Subcutaneous abdominal adipose tissue (tissue), 5 donors: ENCODE results near the gene RELB.
"Not testable (repeated sequence)": the region's sequence is repeated elsewhere in the genome, so short reads cannot be mapped to it uniquely, and the experiment has no call there.

ENCODE experiments used
- H3K27ac ChIP-seq: one replicate; pipeline ENCODE4 v1.7.0; 2013; ENCODE audit warnings: low read depth, mild to moderate bottlenecking, inconsistent platforms, low read length, moderate library complexity
- H3K27me3 ChIP-seq, 5 donors: one replicate each; pipeline ENCODE4 v1.7.0; 2013; ENCODE audit warnings: low read length in 5 of 5, inconsistent platforms in 1 of 5; ENCODE audit not compliant: control insufficient read depth in 5 of 5, insufficient read depth in 4 of 5
- H3K36me3 ChIP-seq, 5 donors: one replicate each; pipeline ENCODE4 v1.7.0; 2013; ENCODE audit warnings: low read length in 5 of 5; ENCODE audit not compliant: control insufficient read depth in 5 of 5, insufficient read depth in 5 of 5
- H3K4me1 ChIP-seq, 5 donors: one replicate each; pipeline ENCODE4 v1.7.0; 2013; ENCODE audit warnings: low read length in 5 of 5, mild to moderate bottlenecking in 3 of 5, moderate library complexity in 1 of 5; ENCODE audit not compliant: control insufficient read depth in 5 of 5, insufficient read depth in 5 of 5
- H3K4me3 ChIP-seq, 5 donors: one replicate each; pipeline ENCODE4 v1.7.0; 2013; ENCODE audit warnings: low read length in 5 of 5, low read depth in 1 of 5
- H3K9ac ChIP-seq, 5 donors: one replicate each; pipeline ENCODE4 v1.7.0; 2013; ENCODE audit warnings: low read length in 5 of 5, mild to moderate bottlenecking in 4 of 5, moderate library complexity in 3 of 5
- H3K9me3 ChIP-seq, 5 donors: one replicate each; pipeline ENCODE4 v1.7.0; 2013; ENCODE audit warnings: low read length in 5 of 5; ENCODE audit not compliant: control insufficient read depth in 5 of 5
- donor health status: healthy.
- donor health status: healthy.
- donor health status: healthy.
- donor health status: healthy.
- donor health status: healthy.

Gene RELB

GRCh38 chr19:44961821-44962220 lies 39.4 kb upstream of the RELB start:
- H3K4me1 ChIP-seq, result peaks cover 0 to 25% (median 19%) of the 10 kb centered on the region in 5 donors

GRCh38 chr19:44968118-44968517 lies 33.1 kb upstream of the RELB start:
- Histone ChIP-seq H3K27ac (no peak overlapping the region), H3K9ac (no peak overlapping the region), H3K4me1 (no peaks in the 10 kb centered on the region), H3K36me3 (peaks cover 5 to 59% (median 37%) of the 10 kb centered on the region in 5 donors), H3K4me3 (no peak overlapping the region), H3K27me3 (no peaks in the 10 kb centered on the region), H3K9me3 (no peaks in the 10 kb centered on the region)

More at GRCh38 chr19:44961821-44962220, 39.4 kb upstream of the RELB start:
- H3K9me3 ChIP-seq, result no peaks in the 10 kb centered on the region
- no peak overlapping the region for H3K4me3 ChIP-seq
- H3K27me3 ChIP-seq, result no peaks in the 10 kb centered on the region
- no peak overlapping the region for H3K27ac ChIP-seq
- H3K36me3 ChIP-seq, result peaks cover 0 to 49% (median 30%) of the 10 kb centered on the region in 5 donors
- H3K9ac ChIP-seq, result no peak overlapping the region

- H3K4me3 ChIP-seq, result no peak overlapping the region
- H3K27me3 ChIP-seq, result no peaks in the 10 kb centered on the region
- H3K9me3 ChIP-seq, result no peaks in the 10 kb centered on the region
- no peak overlapping the region for H3K27ac ChIP-seq
- H3K36me3 ChIP-seq, result peaks cover 5 to 62% (median 43%) of the 10 kb centered on the region in 5 donors
- H3K4me1 ChIP-seq, result no peaks in the 10 kb centered on the region
- H3K9ac ChIP-seq, result no peak overlapping the region
Measured at GRCh38 chr19:44968670-44969069, 32.6 kb upstream of the RELB start.

- H3K27ac ChIP-seq, result no peak overlapping the region
- no peaks in the 10 kb centered on the region for H3K27me3 ChIP-seq
- no peak overlapping the region for H3K4me3 ChIP-seq
- H3K9me3 ChIP-seq, result no peaks in the 10 kb centered on the region
- no peak overlapping the region for H3K9ac ChIP-seq
- H3K4me1 ChIP-seq, result no peaks in the 10 kb centered on the region
- H3K36me3 ChIP-seq, result peaks cover 5 to 64% (median 47%) of the 10 kb centered on the region in 5 donors
Measured at GRCh38 chr19:44969437-44969836, 31.8 kb upstream of the RELB start.

GRCh38 chr19:44971451-44971850 lies 29.8 kb upstream of the RELB start:
- not testable (repeated sequence) for H3K9me3 ChIP-seq, H3K4me3 ChIP-seq, H3K27me3 ChIP-seq, H3K27ac ChIP-seq, H3K9ac ChIP-seq, H3K4me1 ChIP-seq
- H3K36me3 ChIP-seq, result peaks cover 5 to 72% (median 57%) of the 10 kb centered on the region in 5 donors

GRCh38 chr19:44972802-44973201 lies 28.5 kb upstream of the RELB start:
- H3K9me3 ChIP-seq, result no peaks in the 10 kb centered on the region
- no peak overlapping the region for H3K9ac ChIP-seq
- no peak overlapping the region for H3K4me3 ChIP-seq
- no peaks in the 10 kb centered on the region for H3K4me1 ChIP-seq
- H3K36me3 ChIP-seq, result peaks cover 5 to 74% (median 66%) of the 10 kb centered on the region in 5 donors
- no peaks in the 10 kb centered on the region for H3K27me3 ChIP-seq
- no peak overlapping the region for H3K27ac ChIP-seq

- H3K27ac ChIP-seq, result no peak overlapping the region
- no peak overlapping the region for H3K4me3 ChIP-seq
- H3K27me3 ChIP-seq, result no peaks in the 10 kb centered on the region
- H3K9ac ChIP-seq, result no peak overlapping the region
- no peaks in the 10 kb centered on the region for H3K4me1 ChIP-seq
- H3K9me3 ChIP-seq, result no peaks in the 10 kb centered on the region
- peaks cover 2 to 75% (median 68%) of the 10 kb centered on the region in 5 donors for H3K36me3 ChIP-seq
Measured at GRCh38 chr19:44973982-44974735, 27.1 kb upstream of the RELB start.

GRCh38 chr19:44974857-44975256 lies 26.4 kb upstream of the RELB start:
- no peaks in the 10 kb centered on the region for H3K9me3 ChIP-seq
- H3K9ac ChIP-seq, result no peak overlapping the region
- H3K4me1 ChIP-seq, result no peaks in the 10 kb centered on the region
- H3K27ac ChIP-seq, result no peak overlapping the region
- H3K27me3 ChIP-seq, result no peaks in the 10 kb centered on the region
- H3K4me3 ChIP-seq, result no peak overlapping the region
- peaks cover 0 to 76% (median 71%) of the 10 kb centered on the region in 5 donors for H3K36me3 ChIP-seq

GRCh38 chr19:44975444-44975843 lies 25.8 kb upstream of the RELB start:
- peaks cover 0 to 77% (median 71%) of the 10 kb centered on the region in 5 donors for H3K36me3 ChIP-seq
- H3K9ac ChIP-seq, result no peak overlapping the region
- no peaks in the 10 kb centered on the region for H3K27me3 ChIP-seq
- H3K27ac ChIP-seq, result no peak overlapping the region
- H3K9me3 ChIP-seq, result no peaks in the 10 kb centered on the region
- no peaks in the 10 kb centered on the region for H3K4me1 ChIP-seq
- no peak overlapping the region for H3K4me3 ChIP-seq

GRCh38 chr19:44984005-44984404 lies 17.3 kb upstream of the RELB start:
- H3K27me3 ChIP-seq, result no peaks in the 10 kb centered on the region
- peaks cover 0 to 87% (median 66%) of the 10 kb centered on the region in 5 donors for H3K36me3 ChIP-seq
- no peak overlapping the region for H3K27ac ChIP-seq
- H3K4me1 ChIP-seq, result peaks cover 0 to 20% (median 10%) of the 10 kb centered on the region in 5 donors
- H3K4me3 ChIP-seq, result no peak overlapping the region
- H3K9me3 ChIP-seq, result no peaks in the 10 kb centered on the region
- no peak overlapping the region for H3K9ac ChIP-seq
